ENCODE measurements around the gene PPP2R2B. TPM values are rescaled to one million over a fixed set of nuclear protein-coding genes. Genes with fewer than 3 reads are reported as not detected.

PPP2R2B gene
- total RNA-seq, 1 experiment from 2014 or later, result not detected

DNA sequence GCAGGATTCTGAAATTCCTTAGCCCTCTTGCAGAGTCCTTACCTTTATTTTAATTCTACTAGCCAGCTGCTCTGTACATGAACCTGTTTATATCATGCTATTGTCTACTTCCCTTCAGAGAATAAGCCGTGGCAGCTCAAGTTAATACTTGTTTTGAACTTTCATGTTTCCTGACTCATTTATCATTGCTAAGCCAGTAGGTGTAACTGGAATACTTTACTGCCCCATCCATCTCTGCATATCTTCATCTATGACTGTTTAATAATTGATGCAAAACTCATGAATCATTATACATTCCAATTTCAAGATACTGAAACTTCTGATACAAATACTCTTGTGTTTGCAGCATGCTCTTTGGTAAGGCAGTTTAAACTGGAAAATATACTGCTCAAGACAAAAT lies 174.7 kb downstream of the PPP2R2B start:
- ChIA-PET POLR2A (ENCODE audit: low non-redundant PET) (no interaction called here), CTCF (no interaction called here)
- H3K9me3 ChIP-seq (ENCODE audit: low read depth, low read length, poor library complexity, severe bottlenecking), result no peaks in the 10 kb centered on the region
- H3K27ac ChIP-seq (ENCODE audit: low read depth, low read length, poor library complexity, severe bottlenecking), result no peak overlapping the region
- no peaks in the 10 kb centered on the region for H3K4me1 ChIP-seq (ENCODE audit: insufficient read depth, low read length, poor library complexity, severe bottlenecking)
- H3K27me3 ChIP-seq (replicated peaks; ENCODE audit: insufficient read depth, low read depth, low read length, poor library complexity), result peaks cover 34% of the 10 kb centered on the region
- no peak overlapping the region for H3K4me3 ChIP-seq (ENCODE audit: low read depth, low read length, poor library complexity, severe bottlenecking)
- BruUV-seq (replicated peaks), result no TSS peak
- DNase-seq (ENCODE audit: low spot score), result no peak
- no peak for TF ChIP-seq EZH2 (IDR thresholded peaks at IDR 0.05; ENCODE audit: borderline replicate concordance, low read depth, low read length, poor library complexity, severe bottlenecking)
- TF ChIP-seq, protein P1, sequence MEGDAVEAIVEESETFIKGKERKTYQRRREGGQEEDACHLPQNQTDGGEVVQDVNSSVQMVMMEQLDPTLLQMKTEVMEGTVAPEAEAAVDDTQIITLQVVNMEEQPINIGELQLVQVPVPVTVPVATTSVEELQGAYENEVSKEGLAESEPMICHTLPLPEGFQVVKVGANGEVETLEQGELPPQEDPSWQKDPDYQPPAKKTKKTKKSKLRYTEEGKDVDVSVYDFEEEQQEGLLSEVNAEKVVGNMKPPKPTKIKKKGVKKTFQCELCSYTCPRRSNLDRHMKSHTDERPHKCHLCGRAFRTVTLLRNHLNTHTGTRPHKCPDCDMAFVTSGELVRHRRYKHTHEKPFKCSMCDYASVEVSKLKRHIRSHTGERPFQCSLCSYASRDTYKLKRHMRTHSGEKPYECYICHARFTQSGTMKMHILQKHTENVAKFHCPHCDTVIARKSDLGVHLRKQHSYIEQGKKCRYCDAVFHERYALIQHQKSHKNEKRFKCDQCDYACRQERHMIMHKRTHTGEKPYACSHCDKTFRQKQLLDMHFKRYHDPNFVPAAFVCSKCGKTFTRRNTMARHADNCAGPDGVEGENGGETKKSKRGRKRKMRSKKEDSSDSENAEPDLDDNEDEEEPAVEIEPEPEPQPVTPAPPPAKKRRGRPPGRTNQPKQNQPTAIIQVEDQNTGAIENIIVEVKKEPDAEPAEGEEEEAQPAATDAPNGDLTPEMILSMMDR (conservative IDR thresholded peaks at IDR 0.05; ENCODE audit: low read depth, low read length), result no peak
- no peaks in the 10 kb centered on the region for H3K36me3 ChIP-seq (ENCODE audit: insufficient read depth, low read length, poor library complexity, severe bottlenecking)
- intact Hi-C loops (cut with micrococcal nuclease; ENCODE audit: unreplicated experiment), result no loop called here

DNA sequence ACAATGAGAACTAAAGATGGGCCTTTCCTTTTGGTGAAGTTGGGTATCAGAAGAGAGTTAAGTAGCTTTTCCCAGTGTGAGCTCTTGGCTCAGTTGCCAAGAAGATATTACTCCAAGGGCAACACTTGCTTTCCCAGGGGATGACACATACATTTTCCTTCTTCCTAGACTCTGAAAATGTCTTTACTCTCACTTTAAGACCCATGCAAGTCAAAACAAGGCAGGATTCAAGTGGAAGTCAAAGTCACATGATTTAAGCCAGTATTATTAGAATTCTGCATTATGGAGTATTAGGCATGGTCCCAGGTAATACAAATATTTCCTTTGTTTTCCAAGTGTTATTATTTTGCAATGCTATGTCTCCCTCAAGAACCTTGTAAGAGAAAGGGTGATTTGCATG lies 175.1 kb downstream of the PPP2R2B start:
- DNase-seq (ENCODE audit: low spot score), result no peak
- H3K27me3 ChIP-seq (replicated peaks; ENCODE audit: insufficient read depth, low read depth, low read length, poor library complexity), result peaks cover 34% of the 10 kb centered on the region
- intact Hi-C loops (cut with micrococcal nuclease; ENCODE audit: unreplicated experiment), result no loop called here
- ChIA-PET POLR2A (ENCODE audit: low non-redundant PET) (no interaction called here), CTCF (no interaction called here)
- H3K36me3 ChIP-seq (ENCODE audit: insufficient read depth, low read length, poor library complexity, severe bottlenecking), result no peaks in the 10 kb centered on the region
- H3K9me3 ChIP-seq (ENCODE audit: low read depth, low read length, poor library complexity, severe bottlenecking), result no peaks in the 10 kb centered on the region
- no peak for TF ChIP-seq EZH2 (IDR thresholded peaks at IDR 0.05; ENCODE audit: borderline replicate concordance, low read depth, low read length, poor library complexity, severe bottlenecking)
- TF ChIP-seq, protein P1 (conservative IDR thresholded peaks at IDR 0.05; ENCODE audit: low read depth, low read length), result no peak
- BruUV-seq (replicated peaks), result no TSS peak
- H3K4me3 ChIP-seq (ENCODE audit: low read depth, low read length, poor library complexity, severe bottlenecking), result no peak overlapping the region
- H3K4me1 ChIP-seq (ENCODE audit: insufficient read depth, low read length, poor library complexity, severe bottlenecking), result no peaks in the 10 kb centered on the region
- H3K27ac ChIP-seq (ENCODE audit: low read depth, low read length, poor library complexity, severe bottlenecking), result no peak overlapping the region

DNA sequence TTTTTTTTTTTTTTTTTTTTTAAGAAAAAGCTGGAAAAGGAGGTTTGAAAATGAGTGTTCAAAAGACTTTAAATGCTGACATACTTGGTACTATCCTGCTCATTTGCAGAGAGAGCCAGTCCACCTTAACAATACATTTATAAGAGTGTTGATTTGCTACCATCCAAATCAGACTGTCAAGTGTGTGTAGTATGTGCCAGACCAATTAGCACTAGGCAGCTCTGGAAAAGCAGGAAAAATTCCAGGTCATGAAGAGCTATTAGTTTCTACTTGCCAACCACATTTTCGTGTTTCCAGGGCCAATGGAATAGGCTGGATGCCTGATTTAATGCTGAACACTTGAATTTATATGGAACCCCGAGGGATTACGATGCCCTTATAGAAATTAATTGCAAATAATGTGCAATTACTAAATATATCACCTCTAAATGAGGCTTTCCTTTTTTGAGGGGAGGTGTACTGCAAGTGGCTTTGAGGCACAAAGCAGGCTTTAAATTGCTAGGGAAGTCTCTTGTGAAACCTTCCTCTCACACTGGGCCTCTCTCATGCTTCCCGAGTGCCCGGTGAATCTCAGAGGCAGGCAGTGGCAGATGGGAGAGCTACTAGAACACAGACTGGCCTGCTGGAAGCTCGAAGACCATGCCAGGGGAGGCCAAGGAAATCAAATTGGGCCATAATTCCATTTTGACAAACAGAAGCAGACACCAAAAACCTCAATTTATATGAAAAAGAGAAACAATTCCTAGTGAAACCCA lies 178.7 kb downstream of the PPP2R2B start:
- intact Hi-C loops (cut with micrococcal nuclease; ENCODE audit: unreplicated experiment), result no loop called here
- no peak overlapping the region for H3K27ac ChIP-seq (ENCODE audit: low read depth, low read length, poor library complexity, severe bottlenecking)
- H3K27me3 ChIP-seq (replicated peaks; ENCODE audit: insufficient read depth, low read depth, low read length, poor library complexity), result peaks cover 62% of the 10 kb centered on the region
- no TSS peak for BruUV-seq (replicated peaks)
- no peaks in the 10 kb centered on the region for H3K4me1 ChIP-seq (ENCODE audit: insufficient read depth, low read length, poor library complexity, severe bottlenecking)
- no peaks in the 10 kb centered on the region for H3K36me3 ChIP-seq (ENCODE audit: insufficient read depth, low read length, poor library complexity, severe bottlenecking)
- H3K4me3 ChIP-seq (ENCODE audit: low read depth, low read length, poor library complexity, severe bottlenecking), result no peak overlapping the region
- DNase-seq (ENCODE audit: low spot score), result no peak
- CTCF ChIA-PET, result interaction anchor here (0.6 kb wide), 1 partner anchor 489 kb away, joined by 3 read pairs; no protein-coding TSS in a partner anchor
- TF ChIP-seq, protein P1 (conservative IDR thresholded peaks at IDR 0.05; ENCODE audit: low read depth, low read length), result no peak
- no peak for TF ChIP-seq EZH2 (IDR thresholded peaks at IDR 0.05; ENCODE audit: borderline replicate concordance, low read depth, low read length, poor library complexity, severe bottlenecking)
- no peaks in the 10 kb centered on the region for H3K9me3 ChIP-seq (ENCODE audit: low read depth, low read length, poor library complexity, severe bottlenecking)
- POLR2A ChIA-PET (ENCODE audit: low non-redundant PET), result no interaction called here
